OCI-LY3 (cell line): ENCODE data around the gene OS9.

Experiments
- H2AFZ ChIP-seq: fragments of 200-600, 300-600 bp; shearing (Covaris generic); 2 replicates; pipeline ENCODE4 v1.6.0; 2014; ENCODE audit warnings: antibody characterized with exemption, low read depth, low read length
- H3K27ac ChIP-seq: fragments of 200-600, 300-600 bp; sonication (generic); 2 replicates; pipeline ENCODE4 v1.5.1; 2014; ENCODE audit warnings: mild to moderate bottlenecking, low read length, moderate library complexity, mixed read lengths
- H3K27me3 ChIP-seq: fragments of 200-600, 300-600 bp; sonication (generic); 2 replicates; pipeline ENCODE4 v1.6.1; 2014; ENCODE audit warnings: low read depth, low read length, mixed read lengths
- H3K36me3 ChIP-seq: fragments of 200-600, 300-600 bp; sonication (generic); replicated peaks from 2 replicates; pipeline ENCODE3; 2014; ENCODE audit warnings: low read depth, low read length, mixed read lengths
- H3K4me1 ChIP-seq: fragments of 300-600, 200-600 bp; sonication (generic); 2 replicates; pipeline ENCODE4 v1.6.1; 2014; ENCODE audit warnings: low read length, mixed read lengths
- H3K4me2 ChIP-seq: fragments of 200-600, 300-600 bp; sonication (generic); 2 replicates; pipeline ENCODE4 v1.6.1; 2014; ENCODE audit warnings: low read length, mixed read lengths
- H3K4me3 ChIP-seq: fragments of 300-600, 200-600 bp; sonication (generic); 2 replicates; pipeline ENCODE4 v1.5.1; 2014; ENCODE audit warnings: antibody characterized with exemption, mild to moderate bottlenecking, low read length, moderate library complexity
- H3K79me2 ChIP-seq: fragments of 300-600, 200-600 bp; shearing (Covaris generic); 2 replicates; pipeline ENCODE4 v1.6.1; 2014; ENCODE audit warnings: mild to moderate bottlenecking, low read length, mixed read lengths
- H3K9ac ChIP-seq: fragments of 300-600, 200-600 bp; shearing (Covaris generic); 2 replicates; pipeline ENCODE4 v1.6.0; 2014; ENCODE audit warnings: mild to moderate bottlenecking, low read length, moderate library complexity
- H3K9me3 ChIP-seq: fragments of 200-600, 300-600 bp; shearing (Covaris generic); 2 replicates; pipeline ENCODE4 v1.6.1; 2014; ENCODE audit warnings: low read length, mixed read lengths; ENCODE audit not compliant: insufficient read depth
- H4K20me1 ChIP-seq: fragments of 200-600, 300-600 bp; sonication (generic); 2 replicates; pipeline ENCODE4 v1.6.1; 2016; ENCODE audit warnings: low read length, mixed read lengths; ENCODE audit not compliant: insufficient read depth
- EZH2phosphoT487 ChIP-seq: fragments of 200-600 bp; shearing (Covaris generic); IDR thresholded peaks from 2 replicates; pipeline ENCODE4 v1.6.1; 2018; ENCODE audit warnings: antibody characterized with exemption, mixed run types, low read depth
- TF ChIP-seq, protein P1 (sequence below): fragments of 200-600, 300-600 bp; sonication (generic); IDR thresholded peaks from 2 replicates; pipeline ENCODE4 v1.5.1; 2014; ENCODE audit warnings: antibody characterized with exemption, low read length, low read depth

The OS9 gene

DNA sequence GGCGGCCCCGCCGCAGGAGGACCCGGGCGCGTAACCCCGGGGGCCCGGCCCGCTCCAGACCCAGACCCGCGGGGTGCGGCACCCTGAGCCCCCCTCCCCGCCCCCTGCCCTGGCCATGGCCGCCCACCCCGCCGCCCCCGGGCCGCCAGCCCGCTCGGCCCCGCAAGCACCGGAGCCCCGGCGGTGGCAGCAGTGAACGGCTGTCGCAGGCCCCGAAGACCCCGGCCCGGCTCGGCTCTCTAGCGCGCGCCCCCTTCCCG, 61.2 kb downstream of the OS9 start:
- no peaks in the 10 kb centered on the region for H3K27me3 ChIP-seq
- no peaks in the 10 kb centered on the region for H3K9me3 ChIP-seq
- H3K79me2 ChIP-seq, result peaks cover 62% of the 10 kb centered on the region
- no peak overlapping the region for H2AFZ ChIP-seq
- H3K4me1 ChIP-seq, result peaks cover 32% of the 10 kb centered on the region
- H3K27ac ChIP-seq, result peak overlapping the region; percentile 92; the same call in 1 of the 2 replicates
- H3K9ac ChIP-seq, result peak overlapping the region; percentile 94
- peak overlapping the region; percentile 82 for H3K4me3 ChIP-seq
- H3K36me3 ChIP-seq, result peaks cover 42% of the 10 kb centered on the region
- H4K20me1 ChIP-seq, result peaks cover 13% of the 10 kb centered on the region
- H3K4me2 ChIP-seq, result peak overlapping the region; percentile 99
- TF ChIP-seq EZH2phosphoT487, result no peak
- TF ChIP-seq, protein P1, sequence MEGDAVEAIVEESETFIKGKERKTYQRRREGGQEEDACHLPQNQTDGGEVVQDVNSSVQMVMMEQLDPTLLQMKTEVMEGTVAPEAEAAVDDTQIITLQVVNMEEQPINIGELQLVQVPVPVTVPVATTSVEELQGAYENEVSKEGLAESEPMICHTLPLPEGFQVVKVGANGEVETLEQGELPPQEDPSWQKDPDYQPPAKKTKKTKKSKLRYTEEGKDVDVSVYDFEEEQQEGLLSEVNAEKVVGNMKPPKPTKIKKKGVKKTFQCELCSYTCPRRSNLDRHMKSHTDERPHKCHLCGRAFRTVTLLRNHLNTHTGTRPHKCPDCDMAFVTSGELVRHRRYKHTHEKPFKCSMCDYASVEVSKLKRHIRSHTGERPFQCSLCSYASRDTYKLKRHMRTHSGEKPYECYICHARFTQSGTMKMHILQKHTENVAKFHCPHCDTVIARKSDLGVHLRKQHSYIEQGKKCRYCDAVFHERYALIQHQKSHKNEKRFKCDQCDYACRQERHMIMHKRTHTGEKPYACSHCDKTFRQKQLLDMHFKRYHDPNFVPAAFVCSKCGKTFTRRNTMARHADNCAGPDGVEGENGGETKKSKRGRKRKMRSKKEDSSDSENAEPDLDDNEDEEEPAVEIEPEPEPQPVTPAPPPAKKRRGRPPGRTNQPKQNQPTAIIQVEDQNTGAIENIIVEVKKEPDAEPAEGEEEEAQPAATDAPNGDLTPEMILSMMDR, result no peak

DNA sequence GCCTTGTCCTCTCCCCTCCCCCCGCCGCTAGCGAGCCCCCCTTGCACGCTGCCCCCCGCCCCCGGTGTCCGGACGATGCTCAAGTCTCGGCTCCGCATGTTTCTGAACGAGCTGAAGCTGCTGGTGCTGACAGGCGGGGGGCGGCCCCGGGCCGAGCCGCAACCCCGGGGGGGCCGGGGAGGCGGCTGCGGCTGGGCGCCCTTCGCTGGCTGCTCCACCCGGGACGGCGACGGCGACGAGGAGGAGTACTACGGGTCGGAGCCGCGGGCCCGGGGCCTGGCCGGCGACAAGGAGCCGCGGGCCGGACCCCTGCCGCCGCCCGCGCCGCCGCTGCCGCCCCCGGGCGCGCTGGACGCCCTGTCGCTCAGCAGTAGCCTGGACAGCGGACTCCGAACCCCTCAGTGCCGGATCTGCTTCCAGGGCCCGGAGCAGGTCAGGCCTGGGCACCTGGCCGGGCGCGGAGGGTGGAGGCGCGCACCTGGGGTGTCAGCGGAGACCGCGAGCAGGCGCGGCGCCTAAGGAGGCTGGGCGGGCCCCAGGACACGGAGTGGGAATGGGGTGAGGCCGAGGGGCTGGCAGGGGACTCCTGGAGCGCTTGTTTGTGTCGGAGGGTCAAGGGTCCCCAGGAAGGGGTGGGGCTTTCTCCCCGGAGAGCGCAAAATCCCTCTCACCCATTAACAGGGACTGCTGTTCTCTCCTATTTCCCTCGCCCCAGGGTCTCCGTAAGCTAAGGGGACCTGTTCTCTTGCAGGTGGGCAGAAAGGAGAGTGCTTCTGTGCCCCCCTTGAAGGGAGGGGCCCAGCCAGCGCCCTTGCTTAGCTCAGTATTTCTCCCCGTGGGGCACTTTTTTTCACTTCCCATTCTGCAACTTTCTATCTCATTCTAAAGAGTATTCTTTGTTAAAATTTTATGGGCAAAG, 61.8 kb downstream of the OS9 start:
- peak overlapping the region; percentile 94 for H3K9ac ChIP-seq
- TF ChIP-seq, protein P1, result no peak
- TF ChIP-seq EZH2phosphoT487, result no peak
- H3K4me3 ChIP-seq, result peak overlapping the region; percentile 82
- H2AFZ ChIP-seq, result no peak overlapping the region
- peaks cover 41% of the 10 kb centered on the region for H3K36me3 ChIP-seq
- no peaks in the 10 kb centered on the region for H3K9me3 ChIP-seq
- H3K4me1 ChIP-seq, result peaks cover 30% of the 10 kb centered on the region
- H3K4me2 ChIP-seq, result peak overlapping the region; percentile 99
- H3K79me2 ChIP-seq, result peaks cover 57% of the 10 kb centered on the region
- peaks cover 19% of the 10 kb centered on the region for H4K20me1 ChIP-seq
- peak overlapping the region; percentile 92 for H3K27ac ChIP-seq
- H3K27me3 ChIP-seq, result no peaks in the 10 kb centered on the region

DNA sequence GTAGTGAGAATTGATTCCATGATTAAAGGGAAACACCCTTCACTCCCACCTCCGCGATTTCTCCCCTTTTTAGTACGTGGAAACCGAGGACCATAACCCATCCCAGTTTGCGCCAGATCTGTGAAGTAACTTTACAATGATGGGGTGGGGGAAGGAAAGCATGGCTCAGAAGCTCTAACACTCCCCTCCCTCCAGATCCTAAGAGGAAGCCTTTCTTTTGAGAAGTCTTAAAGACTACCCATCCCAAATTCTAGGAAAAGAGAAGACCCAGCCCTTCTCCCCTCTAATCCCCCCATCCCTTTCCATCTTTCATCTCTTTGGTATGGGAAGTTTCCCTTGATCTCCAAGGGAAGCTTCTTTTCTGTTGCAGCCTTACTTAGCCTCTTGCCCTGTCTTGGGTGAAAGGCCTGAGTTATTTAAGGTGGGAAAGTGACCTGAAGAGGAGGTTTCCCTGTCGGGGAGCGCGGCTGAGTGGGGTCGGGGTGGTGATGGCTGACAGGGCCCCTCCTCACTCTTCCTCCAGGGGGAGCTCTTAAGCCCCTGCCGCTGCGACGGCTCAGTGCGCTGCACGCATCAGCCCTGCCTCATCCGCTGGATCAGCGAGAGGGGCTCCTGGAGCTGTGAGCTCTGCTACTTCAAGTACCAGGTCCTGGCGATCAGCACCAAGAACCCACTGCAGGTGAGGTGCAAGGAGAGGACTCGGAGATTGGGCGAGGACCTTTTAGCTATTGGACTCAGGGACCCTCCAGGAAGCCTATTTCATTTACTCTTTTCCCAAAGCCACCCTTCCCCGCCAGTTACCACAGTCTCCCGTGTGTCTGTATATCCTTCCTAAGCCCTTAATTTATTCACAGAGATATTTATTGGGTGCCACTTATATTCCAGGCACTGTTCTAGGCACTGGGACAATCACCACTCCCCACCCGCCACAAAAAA, 62.7 kb downstream of the OS9 start:
- H3K36me3 ChIP-seq, result peaks cover 40% of the 10 kb centered on the region
- peak overlapping the region; percentile 82 for H3K4me3 ChIP-seq
- TF ChIP-seq EZH2phosphoT487, result no peak
- TF ChIP-seq, protein P1, result peak; percentile 76
- peaks cover 25% of the 10 kb centered on the region for H3K4me1 ChIP-seq
- no peaks in the 10 kb centered on the region for H3K9me3 ChIP-seq
- H3K4me2 ChIP-seq, result peak overlapping the region; percentile 99
- peaks cover 25% of the 10 kb centered on the region for H4K20me1 ChIP-seq
- no peak overlapping the region for H2AFZ ChIP-seq
- H3K27me3 ChIP-seq, result no peaks in the 10 kb centered on the region
- peak overlapping the region; percentile 94 for H3K9ac ChIP-seq
- peak overlapping the region; percentile 92 for H3K27ac ChIP-seq
- peaks cover 48% of the 10 kb centered on the region for H3K79me2 ChIP-seq

DNA sequence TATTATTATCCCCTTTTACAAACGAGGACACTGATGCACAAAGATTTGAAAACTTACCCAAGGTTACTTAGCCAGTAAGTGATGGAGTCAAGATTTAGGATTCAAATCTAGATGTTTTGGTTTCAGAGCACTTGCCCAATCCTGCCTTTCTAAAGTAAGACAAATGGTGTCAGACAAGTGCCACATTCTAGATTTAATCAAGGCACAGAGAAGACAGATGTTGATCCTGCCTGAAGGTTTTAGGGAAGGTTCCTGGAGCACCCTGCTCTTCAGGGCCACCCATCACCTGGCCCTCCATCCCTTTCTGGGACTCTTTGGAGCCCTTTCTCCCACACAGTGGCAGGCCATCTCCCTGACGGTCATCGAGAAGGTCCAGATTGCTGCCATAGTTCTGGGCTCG, 63.8 kb downstream of the OS9 start:
- no peaks in the 10 kb centered on the region for H3K9me3 ChIP-seq
- H3K79me2 ChIP-seq, result peaks cover 40% of the 10 kb centered on the region
- no peak overlapping the region for H2AFZ ChIP-seq
- no peak overlapping the region for H3K4me3 ChIP-seq
- peaks cover 46% of the 10 kb centered on the region for H3K36me3 ChIP-seq
- H3K27ac ChIP-seq, result no peak overlapping the region
- peaks cover 23% of the 10 kb centered on the region for H3K4me1 ChIP-seq
- H3K4me2 ChIP-seq, result no peak overlapping the region
- no peak overlapping the region for H3K9ac ChIP-seq
- TF ChIP-seq EZH2phosphoT487, result no peak
- TF ChIP-seq, protein P1, result no peak
- H4K20me1 ChIP-seq, result peaks cover 25% of the 10 kb centered on the region
- no peaks in the 10 kb centered on the region for H3K27me3 ChIP-seq
